Measurements from ENCODE around the gene RAB4A.

Gene RAB4A

GRCh38 chr1:229298887-229299503, 28.1 kb downstream of the RAB4A start:
- no peaks in the 10 kb centered on the region for H3K27me3 ChIP-seq (ENCODE audit: insufficient read depth, low read length)
- H3K79me1 ChIP-seq (ENCODE audit: low read length), result peaks cover 3% of the 10 kb centered on the region
- H3K36me3 ChIP-seq (ENCODE audit: control insufficient read depth in 1 of 2, insufficient read depth in 2 of 2, low read length in 2 of 2), result peaks cover 10 to 19% of the 10 kb centered on the region in 2 experiments
- WGBS (ENCODE audit: extremely low coverage, insufficient coverage, insufficient read length), result no CpG with 5 or more reads among the region's 5 CpGs
- no peak overlapping the region for H2AFZ ChIP-seq (ENCODE audit: insufficient read depth, low read length, poor library complexity)
- no peak overlapping the region for H3K14ac ChIP-seq (ENCODE audit: low read length)
- H3K23ac ChIP-seq (ENCODE audit: low read length), result no peak overlapping the region
- no peak overlapping the region for H3K9ac ChIP-seq (ENCODE audit: low read length)
- H4K91ac ChIP-seq (ENCODE audit: low read depth, low read length), result no peak overlapping the region
- no peaks in the 10 kb centered on the region for H3K79me2 ChIP-seq (ENCODE audit: control insufficient read depth, insufficient read depth, low read length, poor library complexity)
- no peak overlapping the region for H3K4me3 ChIP-seq (ENCODE audit: low read depth, low read length)
- H2BK5ac ChIP-seq (ENCODE audit: low read depth, low read length, poor library complexity), result no peak overlapping the region
- H2AK5ac ChIP-seq (ENCODE audit: low read length), result no peak overlapping the region
- H2BK120ac ChIP-seq (ENCODE audit: insufficient read depth, low read length, poor library complexity), result no peak overlapping the region
- H2BK12ac ChIP-seq (ENCODE audit: low read length), result no peak overlapping the region
- no peak for DNase-seq
- H3K18ac ChIP-seq (ENCODE audit: low read length), result no peak overlapping the region
- H3K4ac ChIP-seq (ENCODE audit: low read depth, low read length), result no peak overlapping the region
- H3K27ac ChIP-seq (ENCODE audit: low read depth, low read length), result no peak overlapping the region
- H3K9me3 ChIP-seq (ENCODE audit: insufficient read depth, low read depth, low read length), result no peaks in the 10 kb centered on the region
- no peak overlapping the region for H3K4me2 ChIP-seq (ENCODE audit: low read length)
- no peak overlapping the region for H4K12ac ChIP-seq (ENCODE audit: low read depth, low read length)
- H4K8ac ChIP-seq (ENCODE audit: low read depth, low read length), result no peak overlapping the region
- peaks cover 0 to 4% of the 10 kb centered on the region in 2 experiments for H3K4me1 ChIP-seq (ENCODE audit: control insufficient read depth in 1 of 2, insufficient read depth in 2 of 2, low read length in 2 of 2)

GRCh38 chr1:229300099-229300757, 29.3 kb downstream of the RAB4A start:
- no peak overlapping the region for H2AFZ ChIP-seq (ENCODE audit: insufficient read depth, low read length, poor library complexity)
- no peak overlapping the region for H3K27ac ChIP-seq (ENCODE audit: low read depth, low read length)
- no peak overlapping the region for H4K8ac ChIP-seq (ENCODE audit: low read depth, low read length)
- no peak overlapping the region for H2BK120ac ChIP-seq (ENCODE audit: insufficient read depth, low read length, poor library complexity)
- H3K14ac ChIP-seq (ENCODE audit: low read length), result no peak overlapping the region
- H3K36me3 ChIP-seq (ENCODE audit: control insufficient read depth in 1 of 2, insufficient read depth in 2 of 2, low read length in 2 of 2), result peaks cover 10 to 22% of the 10 kb centered on the region in 2 experiments
- H3K4me3 ChIP-seq (ENCODE audit: low read depth, low read length), result no peak overlapping the region
- H3K18ac ChIP-seq (ENCODE audit: low read length), result no peak overlapping the region
- H3K79me2 ChIP-seq (ENCODE audit: control insufficient read depth, insufficient read depth, low read length, poor library complexity), result no peaks in the 10 kb centered on the region
- no peak overlapping the region for H2AK5ac ChIP-seq (ENCODE audit: low read length)
- H2BK12ac ChIP-seq (ENCODE audit: low read length), result no peak overlapping the region
- no peak overlapping the region for H4K12ac ChIP-seq (ENCODE audit: low read depth, low read length)
- no peak overlapping the region for H4K91ac ChIP-seq (ENCODE audit: low read depth, low read length)
- H3K79me1 ChIP-seq (ENCODE audit: low read length), result peaks cover 3% of the 10 kb centered on the region
- no peaks in the 10 kb centered on the region for H3K27me3 ChIP-seq (ENCODE audit: insufficient read depth, low read length)
- H3K23ac ChIP-seq (ENCODE audit: low read length), result no peak overlapping the region
- H3K9me3 ChIP-seq (ENCODE audit: insufficient read depth, low read depth, low read length), result no peaks in the 10 kb centered on the region
- H3K4me1 ChIP-seq (ENCODE audit: control insufficient read depth in 1 of 2, insufficient read depth in 2 of 2, low read length in 2 of 2), result peaks cover 0 to 4% of the 10 kb centered on the region in 2 experiments
- H3K4me2 ChIP-seq (ENCODE audit: low read length), result no peak overlapping the region
- no CpG with 5 or more reads among the region's 6 CpGs for WGBS (ENCODE audit: extremely low coverage, insufficient coverage, insufficient read length)
- no peak for DNase-seq
- no peak overlapping the region for H3K9ac ChIP-seq (ENCODE audit: low read length)
- no peak overlapping the region for H3K4ac ChIP-seq (ENCODE audit: low read depth, low read length)
- no peak overlapping the region for H2BK5ac ChIP-seq (ENCODE audit: low read depth, low read length, poor library complexity)

DNA sequence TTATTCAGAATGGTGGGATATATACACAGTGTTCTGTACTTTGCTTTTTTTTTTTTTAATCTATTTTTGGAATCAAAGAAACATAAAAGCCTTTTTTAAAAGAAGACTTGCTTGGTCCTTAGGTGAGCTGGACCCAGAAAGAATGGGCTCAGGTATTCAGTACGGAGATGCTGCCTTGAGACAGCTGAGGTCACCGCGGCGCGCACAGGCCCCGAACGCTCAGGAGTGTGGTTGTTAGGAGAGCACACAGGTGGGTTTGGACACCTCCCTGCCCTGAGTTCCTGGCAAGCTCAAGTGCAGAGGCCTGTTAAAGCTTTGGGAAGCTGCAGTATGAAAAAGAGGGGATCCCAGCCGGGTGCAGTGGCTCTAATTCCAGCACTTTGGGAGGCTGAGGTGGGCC, 31.8 kb downstream of the RAB4A start:
- no peak overlapping the region for H2BK12ac ChIP-seq (ENCODE audit: low read length)
- no peak overlapping the region for H3K14ac ChIP-seq (ENCODE audit: low read length)
- H3K9ac ChIP-seq (ENCODE audit: low read length), result no peak overlapping the region
- H3K4me1 ChIP-seq (ENCODE audit: control insufficient read depth in 1 of 2, insufficient read depth in 2 of 2, low read length in 2 of 2), result no peaks in the 10 kb centered on the region
- H3K23ac ChIP-seq (ENCODE audit: low read length), result no peak overlapping the region
- H2BK120ac ChIP-seq (ENCODE audit: insufficient read depth, low read length, poor library complexity), result no peak overlapping the region
- H3K79me2 ChIP-seq (ENCODE audit: control insufficient read depth, insufficient read depth, low read length, poor library complexity), result no peaks in the 10 kb centered on the region
- H3K4me2 ChIP-seq (ENCODE audit: low read length), result no peak overlapping the region
- no peak overlapping the region for H3K4ac ChIP-seq (ENCODE audit: low read depth, low read length)
- no peaks in the 10 kb centered on the region for H3K9me3 ChIP-seq (ENCODE audit: insufficient read depth, low read depth, low read length)
- H3K36me3 ChIP-seq (ENCODE audit: control insufficient read depth in 1 of 2, insufficient read depth in 2 of 2, low read length in 2 of 2), result peaks cover 10 to 22% of the 10 kb centered on the region in 2 experiments
- H3K27ac ChIP-seq (ENCODE audit: low read depth, low read length), result no peak overlapping the region
- no peak overlapping the region for H2AK5ac ChIP-seq (ENCODE audit: low read length)
- DNase-seq, result no peak
- H4K8ac ChIP-seq (ENCODE audit: low read depth, low read length), result no peak overlapping the region
- H3K79me1 ChIP-seq (ENCODE audit: low read length), result no peaks in the 10 kb centered on the region
- H2AFZ ChIP-seq (ENCODE audit: insufficient read depth, low read length, poor library complexity), result no peak overlapping the region
- WGBS (ENCODE audit: extremely low coverage, insufficient coverage, insufficient read length), result no CpG with 5 or more reads among the region's 8 CpGs
- no peak overlapping the region for H3K18ac ChIP-seq (ENCODE audit: low read length)
- H4K12ac ChIP-seq (ENCODE audit: low read depth, low read length), result no peak overlapping the region
- H3K4me3 ChIP-seq (ENCODE audit: low read depth, low read length), result no peak overlapping the region
- H2BK5ac ChIP-seq (ENCODE audit: low read depth, low read length, poor library complexity), result no peak overlapping the region
- H4K91ac ChIP-seq (ENCODE audit: low read depth, low read length), result no peak overlapping the region
- no peaks in the 10 kb centered on the region for H3K27me3 ChIP-seq (ENCODE audit: insufficient read depth, low read length)

DNA sequence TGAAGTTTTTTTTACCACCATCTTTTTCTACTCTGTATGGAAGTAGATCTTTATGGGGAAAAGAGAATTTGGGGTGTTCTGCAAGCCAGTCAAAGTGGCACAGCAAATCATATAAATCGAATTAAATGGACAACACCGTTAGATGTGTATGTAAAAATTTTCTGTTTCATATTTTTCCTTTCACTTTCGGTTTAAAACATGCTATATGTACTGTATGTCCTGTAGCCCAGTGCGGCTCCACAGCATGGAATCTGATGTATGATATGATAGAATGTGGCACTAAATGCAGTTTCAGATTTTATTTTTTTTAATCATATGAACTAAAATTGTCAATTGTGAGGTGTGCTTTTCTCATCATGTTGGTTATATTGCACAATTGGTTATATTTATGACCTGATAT, 32.9 kb downstream of the RAB4A start:
- no peak overlapping the region for H3K4ac ChIP-seq (ENCODE audit: low read depth, low read length)
- H2AK5ac ChIP-seq (ENCODE audit: low read length), result no peak overlapping the region
- no peak overlapping the region for H4K12ac ChIP-seq (ENCODE audit: low read depth, low read length)
- no peaks in the 10 kb centered on the region for H3K79me2 ChIP-seq (ENCODE audit: control insufficient read depth, insufficient read depth, low read length, poor library complexity)
- WGBS (ENCODE audit: extremely low coverage, insufficient coverage, insufficient read length), result no CpG with 5 or more reads among the region's 4 CpGs
- no peak overlapping the region for H3K14ac ChIP-seq (ENCODE audit: low read length)
- no peak overlapping the region for H2BK5ac ChIP-seq (ENCODE audit: low read depth, low read length, poor library complexity)
- H3K27me3 ChIP-seq (ENCODE audit: insufficient read depth, low read length), result no peaks in the 10 kb centered on the region
- no peak overlapping the region for H2BK120ac ChIP-seq (ENCODE audit: insufficient read depth, low read length, poor library complexity)
- H3K9me3 ChIP-seq (ENCODE audit: insufficient read depth, low read depth, low read length), result no peaks in the 10 kb centered on the region
- no peaks in the 10 kb centered on the region for H3K79me1 ChIP-seq (ENCODE audit: low read length)
- H4K91ac ChIP-seq (ENCODE audit: low read depth, low read length), result no peak overlapping the region
- H3K18ac ChIP-seq (ENCODE audit: low read length), result no peak overlapping the region
- no peak overlapping the region for H3K4me3 ChIP-seq (ENCODE audit: low read depth, low read length)
- no peak overlapping the region for H3K23ac ChIP-seq (ENCODE audit: low read length)
- no peak overlapping the region for H2BK12ac ChIP-seq (ENCODE audit: low read length)
- no peak overlapping the region for H3K9ac ChIP-seq (ENCODE audit: low read length)
- no peak overlapping the region for H3K27ac ChIP-seq (ENCODE audit: low read depth, low read length)
- H3K4me2 ChIP-seq (ENCODE audit: low read length), result no peak overlapping the region
- no peaks in the 10 kb centered on the region for H3K4me1 ChIP-seq (ENCODE audit: control insufficient read depth in 1 of 2, insufficient read depth in 2 of 2, low read length in 2 of 2)
- H2AFZ ChIP-seq (ENCODE audit: insufficient read depth, low read length, poor library complexity), result no peak overlapping the region
- H4K8ac ChIP-seq (ENCODE audit: low read depth, low read length), result no peak overlapping the region
- DNase-seq, result no peak
- H3K36me3 ChIP-seq (ENCODE audit: control insufficient read depth in 1 of 2, insufficient read depth in 2 of 2, low read length in 2 of 2), result peaks cover 14 to 24% of the 10 kb centered on the region in 2 experiments

Measured in trophoblast cell (in vitro differentiated cells and primary cell).